NCI-H2081 treated with DMSO at 0.1 percent for 48 hours (cell line): ENCODE measurements around the gene DOHH.

Experiments used
- DNase-seq: peaks from one replicate; lab custom pipeline; 2025; lab: John Stamatoyannopoulos, UW

DOHH gene

DNA sequence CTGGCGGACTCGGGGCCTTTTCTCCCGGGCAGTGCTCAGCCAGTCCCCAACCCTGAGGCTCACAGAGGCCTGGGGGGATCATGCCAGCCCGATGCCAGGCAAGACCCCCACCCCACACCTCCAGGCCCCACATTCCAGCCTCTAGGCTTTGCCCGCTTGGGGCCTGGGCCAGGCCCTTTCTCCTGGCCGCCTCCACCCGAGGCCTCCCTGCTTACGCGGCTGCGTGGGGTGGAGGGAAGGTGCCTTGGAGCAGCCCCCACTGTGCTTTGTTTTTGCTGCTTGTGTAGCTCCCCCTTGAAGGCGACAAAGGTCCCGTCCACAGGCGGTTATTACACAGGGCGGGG is 58.5 kb downstream of the DOHH start:
- DNase-seq = no peak

DNA sequence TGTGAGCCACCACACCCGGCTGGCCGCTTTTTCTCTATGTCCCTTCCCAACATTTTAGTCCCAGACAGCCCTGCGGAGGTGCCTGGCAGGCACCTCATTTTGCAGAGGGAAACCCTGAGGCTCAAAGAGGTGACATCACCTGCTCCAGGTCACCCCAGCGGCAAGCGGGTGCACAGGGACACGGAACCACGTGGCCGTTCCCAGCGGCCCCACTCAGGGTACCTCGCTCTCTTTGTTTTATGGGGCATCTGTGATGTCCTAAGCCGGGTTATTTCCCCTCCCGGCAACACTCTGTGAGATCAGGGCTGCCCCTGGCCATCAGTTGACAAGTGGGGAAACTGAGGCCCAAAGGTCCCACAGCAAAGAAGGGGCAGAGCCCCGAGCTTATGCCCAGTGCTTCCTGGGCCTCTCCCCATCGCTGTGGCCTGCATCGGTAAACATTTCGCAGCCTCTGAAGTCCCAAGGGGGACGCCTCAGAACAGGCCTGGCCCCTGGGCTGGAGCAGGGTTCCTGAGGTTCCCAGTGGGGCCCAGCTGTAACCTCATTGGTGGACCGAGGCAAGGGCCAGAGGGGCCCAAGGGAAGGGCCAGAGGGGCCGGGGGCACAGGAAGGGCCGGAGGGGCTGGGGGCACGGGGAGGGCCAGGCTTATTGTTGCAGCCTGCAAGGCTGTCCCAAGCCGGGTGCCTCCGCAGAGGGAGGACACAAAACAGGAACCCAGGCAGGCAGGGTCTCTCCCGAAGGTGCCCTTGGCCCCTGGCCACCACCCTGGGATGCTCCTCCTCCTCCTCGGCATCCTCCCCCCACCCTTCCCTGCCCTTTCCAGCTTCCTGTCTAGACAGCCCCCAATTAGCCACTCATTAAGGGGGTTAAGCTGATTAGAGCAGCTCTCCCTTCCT is 59.1 kb downstream of the DOHH start:
- DNase-seq = no peak
